NCI-H2196 (cell line): ENCODE measurements around the gene ARHGAP23.

Experiments
- DNase-seq: peaks from one replicate; lab custom pipeline; 2025; ENCODE audit not compliant: unreplicated experiment; lab: John Stamatoyannopoulos, UW

ARHGAP23 gene

GRCh38 chr17:38544175-38544838 lies 116.0 kb downstream of the ARHGAP23 start:
- no peak for DNase-seq

GRCh38 chr17:38544839-38545209 lies 116.6 kb downstream of the ARHGAP23 start:
- DNase-seq, result no peak

- no peak for DNase-seq
Measured at GRCh38 chr17:38545531-38546225, 117.4 kb downstream of the ARHGAP23 start.

- DNase-seq, result no peak
Measured at GRCh38 chr17:38546396-38546795, 118.1 kb downstream of the ARHGAP23 start.

- no peak for DNase-seq
Measured at GRCh38 chr17:38547444-38547843, 119.2 kb downstream of the ARHGAP23 start.

- DNase-seq, result no peak
Measured at GRCh38 chr17:38549285-38549684, 121.0 kb downstream of the ARHGAP23 start.

- no peak for DNase-seq
Measured at GRCh38 chr17:38550661-38551060, 122.4 kb downstream of the ARHGAP23 start.

GRCh38 chr17:38551121-38551520 lies 122.9 kb downstream of the ARHGAP23 start:
- DNase-seq, result no peak

- DNase-seq, result no peak
Measured at GRCh38 chr17:38552343-38552742, 124.1 kb downstream of the ARHGAP23 start.

- DNase-seq, result peak; percentile 70
Measured at GRCh38 chr17:38554430-38555350, 126.4 kb downstream of the ARHGAP23 start.

- DNase-seq, result no peak
Measured at GRCh38 chr17:38556239-38556638, 128.0 kb downstream of the ARHGAP23 start.

- no peak for DNase-seq
Measured at GRCh38 chr17:38557396-38557795, 129.1 kb downstream of the ARHGAP23 start.

GRCh38 chr17:38557836-38558727 lies 129.8 kb downstream of the ARHGAP23 start:
- peak; percentile 86 for DNase-seq

GRCh38 chr17:38558728-38559050 lies 130.4 kb downstream of the ARHGAP23 start:
- no peak for DNase-seq

GRCh38 chr17:38559051-38559879 lies 131.0 kb downstream of the ARHGAP23 start:
- peak; percentile 69 for DNase-seq

GRCh38 chr17:38559880-38560230 lies 131.6 kb downstream of the ARHGAP23 start:
- DNase-seq, result no peak

GRCh38 chr17:38560503-38561318 lies 132.4 kb downstream of the ARHGAP23 start:
- no peak for DNase-seq

- no peak for DNase-seq
Measured at GRCh38 chr17:38561416-38562214, 133.4 kb downstream of the ARHGAP23 start.
